WTC11 (cell line): ENCODE data around the gene ARHGAP29. TPM values are rescaled to one million over a fixed set of nuclear protein-coding genes. Genes with fewer than 3 reads are reported as not detected.

Source experiments
- ATAC-seq: fragments of 200-7000 bp; cut with Tn5 transposase; 2 replicates; pipeline ENCODE4 v1.10.0; 2021; ENCODE audit warnings: mild to moderate bottlenecking, moderate library complexity
- CTCF ChIA-PET: fragments of 300-600 bp; sonication (Branson Sonifier 250); formaldehyde crosslinking; loops from one replicate; lab custom pipeline; 2021; ENCODE audit warnings: antibody characterized with exemption; lab: Charles Lee
- POLR2A ChIA-PET: fragments of 350-600 bp; sonication (Branson Sonifier 250); formaldehyde crosslinking; loops from one replicate; lab custom pipeline; 2021; ENCODE audit warnings: antibody characterized with exemption; lab: Charles Lee
- DNase-seq: peaks from one replicate; pipeline ENCODE4 v3.0.0; 2021; ENCODE audit warnings: low spot score
- H3K27ac Mint-ChIP-seq: 2 replicates; pipeline ENCODE4 v1.8.0; 2021; ENCODE audit warnings: mixed read lengths
- H3K27me3 Mint-ChIP-seq: 2 replicates; pipeline ENCODE4 v1.8.0; 2021; ENCODE audit warnings: low read depth, mild to moderate bottlenecking, moderate library complexity, mixed read lengths
- H3K36me3 Mint-ChIP-seq: 2 replicates; pipeline ENCODE4 v1.8.0; 2021; ENCODE audit warnings: mixed read lengths
- H3K4me1 Mint-ChIP-seq: 2 replicates; pipeline ENCODE4 v1.8.0; 2022; ENCODE audit warnings: mixed read lengths
- H3K4me3 Mint-ChIP-seq: 2 replicates; pipeline ENCODE4 v1.8.0; 2021; ENCODE audit warnings: mild to moderate bottlenecking, moderate library complexity, mixed read lengths
- H3K9me3 Mint-ChIP-seq: 2 replicates; pipeline ENCODE4 v1.8.0; 2021; ENCODE audit warnings: mixed read lengths
- ATF6 ChIP-seq: sonication (generic); formaldehyde crosslinking; IDR thresholded peaks from 2 replicates; pipeline ENCODE4 v1.8.1; 2023; ENCODE audit warnings: mild to moderate bottlenecking, missing genetic modification reagents
- CDX4 ChIP-seq: fragments of 250-450 bp; sonication (Bioruptor Pico); IDR thresholded peaks from 2 replicates; pipeline ENCODE4 v1.9.0; 2021; ENCODE audit warnings: moderate library complexity, mild to moderate bottlenecking, inconsistent platforms, borderline replicate concordance
- CREM ChIP-seq: sonication (generic); formaldehyde crosslinking; IDR thresholded peaks from 2 replicates; pipeline ENCODE4 v1.8.1; 2022; ENCODE audit warnings: mild to moderate bottlenecking, missing genetic modification reagents, moderate library complexity
- ELF4 ChIP-seq: sonication (generic); formaldehyde crosslinking; IDR thresholded peaks from 2 replicates; pipeline ENCODE4 v1.8.1; 2022; ENCODE audit warnings: low read depth, mild to moderate bottlenecking, moderate library complexity, missing genetic modification reagents
- ERG ChIP-seq: fragments of 250-450 bp; sonication (Bioruptor Pico); IDR thresholded peaks from 2 replicates; pipeline ENCODE4 v1.8.0; 2021; ENCODE audit warnings: mild to moderate bottlenecking
- ESRRA ChIP-seq: sonication (generic); formaldehyde crosslinking; IDR thresholded peaks from 2 replicates; pipeline ENCODE4 v1.8.1; 2022; ENCODE audit warnings: mild to moderate bottlenecking, missing genetic modification reagents, borderline replicate concordance
- ETV6 ChIP-seq: sonication (generic); formaldehyde crosslinking; IDR thresholded peaks from 2 replicates; pipeline ENCODE4 v1.8.1; 2022; ENCODE audit warnings: mild to moderate bottlenecking, missing genetic modification reagents
- HMGA2 ChIP-seq: fragments of 250-450 bp; sonication (Bioruptor Pico); IDR thresholded peaks from 2 replicates; pipeline ENCODE4 v1.4.0; 2021; ENCODE audit warnings: mild to moderate bottlenecking, moderate library complexity
- HMGXB4 ChIP-seq: sonication (generic); formaldehyde crosslinking; IDR thresholded peaks from 2 replicates; pipeline ENCODE4 v1.8.1; 2023; ENCODE audit warnings: mild to moderate bottlenecking, moderate library complexity, missing genetic modification reagents
- JAZF1 ChIP-seq: fragments of 250-450 bp; sonication (Bioruptor Pico); IDR thresholded peaks from 2 replicates; pipeline ENCODE4 v1.9.0; 2021; ENCODE audit warnings: moderate library complexity, mild to moderate bottlenecking, inconsistent platforms
- JUN ChIP-seq: sonication (generic); formaldehyde crosslinking; IDR thresholded peaks from 2 replicates; pipeline ENCODE4 v1.8.0; 2023; ENCODE audit warnings: mild to moderate bottlenecking, missing genetic modification reagents
- MLX ChIP-seq: sonication (generic); formaldehyde crosslinking; IDR thresholded peaks from 2 replicates; pipeline ENCODE4 v1.8.1; 2023; ENCODE audit warnings: mild to moderate bottlenecking, missing genetic modification reagents, moderate library complexity
- MYBL2 ChIP-seq: sonication (generic); formaldehyde crosslinking; IDR thresholded peaks from 2 replicates; pipeline ENCODE4 v1.8.1; 2023; ENCODE audit warnings: mild to moderate bottlenecking, moderate library complexity, missing genetic modification reagents
- NFATC4 ChIP-seq: fragments of 250-450 bp; sonication (Bioruptor Pico); IDR thresholded peaks from 2 replicates; pipeline ENCODE4 v1.9.0; 2021; ENCODE audit warnings: mild to moderate bottlenecking
- NR1H2 ChIP-seq: sonication (generic); formaldehyde crosslinking; IDR thresholded peaks from 2 replicates; pipeline ENCODE4 v1.9.0; 2021; ENCODE audit warnings: mild to moderate bottlenecking, moderate library complexity, missing genetic modification reagents
- NR2C2 ChIP-seq: sonication (generic); formaldehyde crosslinking; IDR thresholded peaks from 2 replicates; pipeline ENCODE4 v1.8.0; 2022; ENCODE audit warnings: mild to moderate bottlenecking, missing genetic modification reagents
- NR3C1 ChIP-seq: sonication (generic); formaldehyde crosslinking; conservative IDR thresholded peaks from 2 replicates; pipeline ENCODE4 v1.8.1; 2023; ENCODE audit warnings: low read depth, mild to moderate bottlenecking, missing genetic modification reagents
- SMAD3 ChIP-seq: sonication (generic); formaldehyde crosslinking; IDR thresholded peaks from 2 replicates; pipeline ENCODE4 v1.8.0; 2022; ENCODE audit warnings: missing genetic modification reagents, mild to moderate bottlenecking, borderline replicate concordance
- ZNF138 ChIP-seq: sonication (generic); formaldehyde crosslinking; conservative IDR thresholded peaks from 2 replicates; pipeline ENCODE4 v1.8.1; 2022; ENCODE audit warnings: mild to moderate bottlenecking, moderate library complexity, missing genetic modification reagents
- ZNF263 ChIP-seq: sonication (generic); formaldehyde crosslinking; IDR thresholded peaks from 2 replicates; pipeline ENCODE4 v1.8.1; 2022; ENCODE audit warnings: low read depth, mild to moderate bottlenecking, moderate library complexity, missing genetic modification reagents
- ZNF317 ChIP-seq: sonication (generic); formaldehyde crosslinking; IDR thresholded peaks from 2 replicates; pipeline ENCODE4 v1.8.1; 2023; ENCODE audit warnings: low read depth, mild to moderate bottlenecking, moderate library complexity, missing genetic modification reagents, borderline replicate concordance
- ZNF532 ChIP-seq: fragments of 250-450 bp; sonication (Bioruptor Pico); IDR thresholded peaks from 2 replicates; pipeline ENCODE4 v1.9.0; 2021; ENCODE audit warnings: mild to moderate bottlenecking, borderline replicate concordance
- ZNF671 ChIP-seq: fragments of 250-450 bp; sonication (Bioruptor Pico); IDR thresholded peaks from 2 replicates; pipeline ENCODE4 v1.8.0; 2021; ENCODE audit warnings: mild to moderate bottlenecking
- ZSCAN18 ChIP-seq: fragments of 250-450 bp; sonication (Bioruptor Pico); IDR thresholded peaks from 2 replicates; pipeline ENCODE4 v2.1.2; 2022; ENCODE audit warnings: mild to moderate bottlenecking, moderate library complexity
- total RNA-seq: library from RNA; stranded (reverse); gene quantifications from 3 replicates; pipeline ENCODE4 v1.2.3, GENCODE V29; 2021

Gene ARHGAP29
- total RNA-seq, 1 experiment from 2014 or later: 6.6 TPM

- TF ChIP-seq ERG (CRISPR knock-in tag): no peak
- no peak for TF ChIP-seq JAZF1
- TF ChIP-seq SMAD3: no peak
- TF ChIP-seq CREM (CRISPR knock-in tag): no peak
- no peak for TF ChIP-seq ATF6 (CRISPR knock-in tag)
These were observed 3.4 kb upstream of the ARHGAP29 start (continued) for GRCh38 chr1:94240822-94241221.

- ATAC-seq: no peak
- CTCF ChIA-PET: interaction anchor here (0.7 to 1.5 kb wide), 5 partner anchors 47 to 214 kb away, joined by 3 to 6 read pairs (median 3); no protein-coding TSS in a partner anchor
- POLR2A ChIA-PET: no interaction called here
- Mint-ChIP-seq H3K9me3 (peaks cover 21% of the 10 kb centered on the region), H3K4me3 (no peak overlapping the region), H3K27me3 (peaks cover 77% of the 10 kb centered on the region), H3K4me1 (peaks cover 15% of the 10 kb centered on the region), H3K27ac (no peak overlapping the region), H3K36me3 (peaks cover 11% of the 10 kb centered on the region; the same call in 1 of the 2 replicates)
- DNase-seq: no peak
- TF ChIP-seq MLX (CRISPR knock-in tag) (no peak), NR1H2 (no peak), ESRRA (CRISPR knock-in tag) (no peak), JUN (CRISPR knock-in tag) (no peak), ERG (CRISPR knock-in tag) (no peak), ZNF317 (CRISPR knock-in tag) (no peak), ZNF671 (no peak), NFATC4 (CRISPR knock-in tag) (no peak), NR3C1 (CRISPR knock-in tag) (no peak), ELF4 (CRISPR knock-in tag) (no peak), ZSCAN18 (CRISPR knock-in tag) (no peak), CDX4 (CRISPR knock-in tag) (no peak), MYBL2 (no peak), ZNF532 (CRISPR knock-in tag) (no peak), ZNF263 (no peak), NR2C2 (CRISPR knock-in tag) (no peak), ETV6 (no peak), HMGA2 (CRISPR knock-in tag) (no peak), HMGXB4 (CRISPR knock-in tag) (no peak), ZNF138 (CRISPR knock-in tag) (no peak)
These were observed 2.4 kb upstream of the ARHGAP29 start for GRCh38 chr1:94239796-94240195.
